GM18858 (cell line): ENCODE measurements around the gene SH3TC2.
"Not testable (repeated sequence)": the region's sequence is repeated elsewhere in the genome, so short reads cannot be mapped to it uniquely, and the experiment has no call there.

ENCODE experiments used
- ATAC-seq: cut with Tn5 transposase; IDR thresholded peaks from one replicate; pipeline ENCODE4 v1.9.1; 2021; ENCODE audit not compliant: unreplicated experiment

SH3TC2 gene

GRCh38 chr5:149063017-149063687 lies at the start of gene SH3TC2:
SH3TC2 (minus strand) TSS chr5:149063062; CDS start chr5:149063022, 40 bp downstream.
- no peak for ATAC-seq

GRCh38 chr5:149110406-149110805 lies 47.5 kb upstream of the SH3TC2 start:
- ATAC-seq: no peak

- no peak for ATAC-seq
Measured at GRCh38 chr5:149108651-149109280, 45.9 kb upstream of the SH3TC2 start.

- ATAC-seq: no peak
Measured at GRCh38 chr5:149100331-149100730, 37.5 kb upstream of the SH3TC2 start.

- ATAC-seq: no peak
Measured at GRCh38 chr5:149099920-149100319, 37.1 kb upstream of the SH3TC2 start.

GRCh38 chr5:149094996-149095395 lies 32.1 kb upstream of the SH3TC2 start:
- ATAC-seq: no peak

GRCh38 chr5:149093625-149094024 lies 30.8 kb upstream of the SH3TC2 start:
- ATAC-seq: no peak

- ATAC-seq: no peak
Measured at GRCh38 chr5:149089796-149090195, 26.9 kb upstream of the SH3TC2 start.

- no peak for ATAC-seq
Measured at GRCh38 chr5:149088686-149089085, 25.8 kb upstream of the SH3TC2 start.

- no peak for ATAC-seq
Measured at GRCh38 chr5:149083846-149084245, 21.0 kb upstream of the SH3TC2 start.

GRCh38 chr5:149082271-149082670 lies 19.4 kb upstream of the SH3TC2 start:
- no peak for ATAC-seq

- ATAC-seq: no peak
Measured at GRCh38 chr5:149080294-149080693, 17.4 kb upstream of the SH3TC2 start.

- ATAC-seq: no peak
Measured at GRCh38 chr5:149079883-149080282, 17.0 kb upstream of the SH3TC2 start.

- not testable (repeated sequence) for ATAC-seq
Measured at GRCh38 chr5:149074071-149074470, 11.2 kb upstream of the SH3TC2 start.

- ATAC-seq: no peak
Measured at GRCh38 chr5:149073213-149073612, 10.4 kb upstream of the SH3TC2 start.

GRCh38 chr5:149072791-149073190 lies 9.9 kb upstream of the SH3TC2 start:
- ATAC-seq: no peak

GRCh38 chr5:149072376-149072775 lies 9.5 kb upstream of the SH3TC2 start:
- no peak for ATAC-seq

GRCh38 chr5:149071756-149072155 lies 8.9 kb upstream of the SH3TC2 start:
- ATAC-seq: no peak

- no peak for ATAC-seq
Measured at GRCh38 chr5:149071216-149071615, 8.4 kb upstream of the SH3TC2 start.

- ATAC-seq: no peak
Measured at GRCh38 chr5:149069711-149070110, 6.8 kb upstream of the SH3TC2 start.

- no peak for ATAC-seq
Measured at GRCh38 chr5:149063896-149064478, 1.1 kb upstream of the SH3TC2 start.

- no peak for ATAC-seq
Measured at GRCh38 chr5:149062371-149063016, 368 bp downstream of the SH3TC2 start.
